GM18502 (cell line): ENCODE data around the gene ZNF480.
"Not testable (repeated sequence)": the region's sequence is repeated elsewhere in the genome, so short reads cannot be mapped to it uniquely, and the experiment has no call there.

Experiments
- ATAC-seq: cut with Tn5 transposase; IDR thresholded peaks from one replicate; pipeline ENCODE4 v1.9.1; 2021; ENCODE audit warnings: mild to moderate bottlenecking; ENCODE audit not compliant: unreplicated experiment, poor library complexity

ZNF480 gene

DNA sequence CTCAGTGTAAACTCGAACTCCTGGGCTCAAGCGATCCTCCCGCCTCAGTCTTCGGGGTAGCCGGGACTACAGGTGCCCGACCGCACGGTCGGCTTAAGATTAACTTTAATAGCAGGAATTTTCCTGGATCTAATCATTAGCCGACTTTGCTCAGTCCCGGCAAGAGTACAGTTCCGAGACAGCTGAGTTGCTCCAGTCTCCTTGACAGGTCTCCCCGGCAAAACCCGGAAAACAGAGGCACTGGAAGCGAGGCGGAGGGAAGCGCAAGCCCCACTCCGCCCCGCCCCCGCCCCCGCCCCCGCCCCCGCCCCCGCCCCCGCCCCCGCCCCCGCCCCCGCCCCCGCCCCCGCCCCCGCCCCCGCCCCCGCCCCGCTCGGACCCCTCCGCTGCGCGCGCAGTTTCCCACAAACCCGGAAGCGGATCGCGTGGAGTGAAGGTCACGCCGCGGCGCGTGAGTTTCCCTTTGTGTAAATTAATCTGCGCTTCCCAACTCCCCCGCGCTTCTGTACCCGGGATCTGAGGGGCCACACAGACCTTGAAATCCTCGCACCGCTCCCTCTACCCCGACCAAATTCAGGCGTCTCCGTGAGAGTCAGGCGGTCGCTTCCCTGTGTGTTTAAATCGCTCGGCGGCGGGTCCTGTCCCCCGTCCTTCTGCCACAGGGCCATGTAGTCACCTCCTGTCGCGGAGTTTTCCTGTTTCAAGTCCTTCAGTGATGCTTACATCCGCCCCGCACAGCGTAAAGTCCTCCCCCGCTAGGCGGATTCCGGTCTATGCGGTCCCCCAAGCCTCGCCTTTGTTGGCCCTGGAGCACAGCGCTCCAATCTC is at the start of gene ZNF480:
Gene ZNF480, plus strand, starts transcription at position 397 of the 828 bp plus-strand sequence. CDS start 3,244 bp downstream, outside the sequence.
- ATAC-seq, result peak; percentile 65

DNA sequence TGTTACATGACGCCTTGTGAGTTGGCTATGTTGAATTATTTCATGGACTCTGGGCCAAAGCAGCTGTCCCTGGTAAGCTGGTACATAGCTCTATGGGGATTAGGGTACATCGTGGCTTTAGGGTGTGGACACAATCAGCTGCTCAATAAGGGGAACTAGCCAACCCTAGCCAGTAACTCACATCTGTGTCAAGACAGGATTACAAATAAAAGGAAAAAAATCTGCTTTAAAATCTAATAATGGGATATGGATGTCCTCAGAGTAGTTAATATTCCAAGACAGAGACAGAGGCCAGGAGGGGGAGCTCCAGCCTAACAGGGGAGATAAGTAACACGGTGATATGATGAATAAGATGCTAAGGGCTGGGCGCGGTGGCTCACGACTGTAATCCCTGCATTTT is 48.7 kb upstream of the ZNF480 start:
- no peak for ATAC-seq

DNA sequence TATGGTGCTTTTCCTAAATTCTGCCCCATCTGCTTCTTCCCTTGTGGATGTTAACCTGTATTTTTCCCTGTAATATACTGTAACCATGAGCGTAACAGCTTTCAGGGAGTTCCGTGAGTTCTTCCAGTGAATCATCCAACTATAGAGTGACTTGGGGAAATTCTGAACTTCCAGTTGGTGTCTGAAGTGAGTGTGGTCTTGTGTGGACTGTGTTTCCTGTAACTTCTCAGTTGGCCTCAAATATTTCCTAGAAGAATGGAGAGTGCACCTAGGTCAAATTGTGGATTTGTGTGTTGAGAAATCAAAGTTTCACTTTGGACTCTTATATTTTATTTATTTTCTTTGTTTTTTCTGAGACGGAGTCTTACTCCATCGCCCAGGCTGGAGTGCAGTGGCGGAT is 38.5 kb upstream of the ZNF480 start:
- no peak for ATAC-seq

DNA sequence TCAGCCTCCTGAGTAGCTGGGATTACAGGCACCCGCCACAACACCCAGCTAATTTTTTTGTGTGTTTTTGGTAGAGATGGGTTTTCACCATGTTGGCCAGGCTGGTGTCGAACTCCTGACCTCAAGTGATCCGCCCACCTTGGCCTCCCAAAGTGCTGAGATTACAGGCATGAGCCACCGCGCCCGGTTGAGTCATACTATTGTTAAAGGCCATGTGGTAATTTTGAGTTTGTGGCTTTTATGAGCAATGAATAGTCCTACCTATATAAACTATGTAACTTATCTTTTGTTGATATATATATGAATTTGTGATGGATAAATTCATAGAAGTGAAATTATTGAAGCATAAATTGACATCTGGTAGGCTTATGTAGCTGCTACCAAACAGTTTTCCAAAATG is 31.4 kb upstream of the ZNF480 start:
- ATAC-seq, result not testable (repeated sequence)

DNA sequence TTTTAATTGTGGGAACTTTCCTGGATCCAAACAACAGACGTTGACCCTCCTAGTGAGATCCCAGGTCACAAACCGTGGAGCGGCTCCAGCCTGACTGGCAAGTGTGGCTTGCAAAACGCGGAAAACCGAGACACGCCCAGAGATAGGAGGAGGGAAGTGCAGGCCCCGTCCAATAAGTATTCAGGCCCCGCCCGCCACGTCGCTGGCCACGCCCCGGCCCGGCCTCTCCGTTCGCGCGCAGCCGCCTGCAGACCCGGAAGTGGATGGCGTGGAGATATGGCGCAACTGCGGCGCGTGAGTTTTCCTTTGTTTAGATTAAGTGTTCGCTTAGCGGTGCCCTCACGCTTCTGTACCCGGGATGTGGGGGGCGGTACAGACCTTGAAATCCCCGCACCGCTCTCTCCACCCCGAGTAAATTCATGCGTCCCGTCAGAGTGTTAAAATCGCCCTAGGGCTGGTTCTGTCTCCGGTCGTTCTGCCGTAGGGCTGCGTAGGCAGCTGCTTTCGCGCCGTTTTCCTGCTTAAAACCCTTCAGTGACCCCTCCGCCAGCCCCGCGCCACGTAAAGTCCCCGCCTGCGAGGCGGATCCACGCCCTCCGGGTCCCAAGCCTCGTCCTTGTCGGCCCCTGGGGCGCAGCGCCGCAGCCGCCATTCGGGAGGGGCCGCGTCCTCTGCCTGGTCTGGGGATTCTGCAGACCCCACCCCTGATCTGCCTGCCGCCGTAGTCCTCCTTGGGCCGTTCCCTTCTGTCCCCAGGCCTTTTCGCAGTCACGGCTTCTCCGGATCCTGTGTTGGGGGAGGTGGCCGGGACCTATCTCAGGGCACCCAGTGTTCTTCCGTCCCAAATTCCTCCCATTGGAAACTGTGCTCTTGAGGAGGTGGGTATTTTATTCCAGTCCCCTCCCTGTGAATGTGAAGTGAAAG is 27.4 kb upstream of the ZNF480 start, which contains the start of gene ZNF766:
Gene ZNF766, plus strand, starts transcription at position 250 of the 924 bp plus-strand sequence. Its CDS starts 27 bp downstream, at position 277.
- ATAC-seq, result peak; percentile 93

DNA sequence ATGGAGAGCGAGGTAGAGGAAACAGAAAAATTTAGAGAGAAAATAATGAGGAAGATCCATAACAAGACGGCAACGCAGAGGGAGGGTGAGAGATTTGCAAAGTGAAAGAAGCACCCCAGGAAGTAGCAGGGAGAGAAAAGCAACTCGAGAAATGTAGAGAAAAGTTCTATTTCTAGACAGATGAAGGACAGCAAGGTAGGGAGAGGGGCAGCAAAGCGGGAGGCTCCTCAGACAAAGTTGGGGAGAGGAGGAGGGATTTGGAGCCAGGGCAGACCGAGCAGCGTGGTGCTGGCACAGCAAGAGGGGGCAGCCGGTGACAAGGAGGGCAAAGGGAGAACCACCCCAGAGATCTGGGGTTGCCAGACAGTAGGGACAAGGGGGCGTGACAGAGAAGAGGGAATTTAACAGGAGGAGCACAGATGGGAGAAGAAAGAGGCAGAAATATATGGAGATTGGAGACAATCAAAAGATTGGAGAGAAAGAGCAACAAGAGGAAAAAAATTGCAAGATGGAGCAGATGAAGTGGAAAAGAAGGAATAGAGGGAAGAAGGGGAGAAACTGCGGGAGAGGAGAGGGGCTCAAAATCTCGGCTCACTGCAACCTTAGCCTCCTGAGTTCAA is 26.6 kb upstream of the ZNF480 start:
- no peak for ATAC-seq

DNA sequence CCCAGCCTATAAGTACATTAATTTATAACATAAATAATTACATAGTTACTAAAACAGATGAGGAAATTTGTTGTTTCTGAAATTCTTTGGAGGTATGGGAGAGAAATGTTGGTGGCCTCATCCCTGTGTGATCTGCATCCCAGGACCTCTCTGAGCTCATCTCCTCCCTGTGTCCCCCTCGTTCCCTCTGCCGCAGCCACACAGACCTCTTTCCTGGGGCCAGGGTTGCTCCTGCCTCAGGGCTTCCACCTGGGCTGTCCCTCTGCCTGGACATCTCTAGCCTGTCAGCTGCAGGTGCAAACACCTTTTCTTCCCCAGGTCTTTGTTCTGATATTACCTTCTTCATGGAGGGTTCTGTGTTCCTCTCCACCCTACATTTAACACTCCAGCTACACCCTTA is 23.7 kb upstream of the ZNF480 start:
- ATAC-seq, result no peak

DNA sequence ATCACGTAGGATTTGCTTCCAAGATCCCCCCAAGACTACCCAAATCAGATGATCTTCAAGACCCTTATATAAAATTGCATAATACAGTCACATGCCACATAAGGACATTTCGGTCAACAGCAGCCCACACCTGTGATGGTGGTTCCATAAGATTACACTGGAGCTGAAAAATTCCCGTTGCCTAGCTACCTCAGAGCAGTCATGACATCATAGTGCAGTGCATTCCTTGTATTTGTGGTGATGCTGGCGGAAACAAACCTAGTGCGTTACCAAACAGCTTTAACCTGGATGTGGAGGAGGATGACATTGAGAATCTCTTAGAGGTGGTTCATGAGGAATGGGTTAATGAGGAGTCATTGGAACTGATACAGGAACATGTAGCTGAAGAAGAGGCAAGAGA is 22.8 kb upstream of the ZNF480 start:
- no peak for ATAC-seq

DNA sequence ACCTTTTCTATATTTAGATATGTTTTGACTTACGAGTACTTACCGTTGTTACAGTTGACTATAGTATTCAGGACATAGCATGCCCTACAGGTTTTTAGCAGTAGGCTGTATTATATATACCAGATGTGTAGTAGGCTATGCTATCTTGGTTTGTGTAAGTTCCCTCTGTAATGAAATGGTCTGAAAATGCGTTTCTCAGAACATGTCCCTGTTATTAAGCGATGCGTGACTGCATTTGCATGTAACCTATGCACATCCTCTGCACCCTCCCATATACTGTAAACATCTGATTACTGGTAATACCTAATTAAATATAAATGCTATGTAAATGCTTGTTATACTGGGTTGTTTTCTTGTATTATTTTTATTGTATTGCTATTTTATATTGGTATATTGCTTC is 21.0 kb upstream of the ZNF480 start:
- ATAC-seq, result no peak

DNA sequence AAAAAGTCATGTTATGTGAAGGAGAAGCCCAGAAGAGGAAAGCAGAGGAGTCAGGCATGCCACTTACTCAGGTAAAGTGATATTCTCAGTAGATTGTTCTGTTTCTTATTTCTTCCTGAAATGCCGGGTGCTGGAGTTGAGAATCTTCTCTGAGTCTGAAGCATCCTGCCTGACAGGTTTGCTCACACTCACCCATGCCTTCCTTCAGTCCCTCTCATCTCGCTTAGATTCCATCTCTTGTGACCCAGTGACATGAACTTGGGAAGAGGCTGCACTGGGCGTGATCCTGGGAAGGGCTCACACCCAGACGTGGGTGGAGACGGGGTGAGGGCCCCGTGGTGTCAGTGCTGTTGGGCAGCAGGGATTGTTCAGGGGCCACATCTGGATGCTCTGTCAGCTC is 19.5 kb upstream of the ZNF480 start:
- ATAC-seq, result no peak

DNA sequence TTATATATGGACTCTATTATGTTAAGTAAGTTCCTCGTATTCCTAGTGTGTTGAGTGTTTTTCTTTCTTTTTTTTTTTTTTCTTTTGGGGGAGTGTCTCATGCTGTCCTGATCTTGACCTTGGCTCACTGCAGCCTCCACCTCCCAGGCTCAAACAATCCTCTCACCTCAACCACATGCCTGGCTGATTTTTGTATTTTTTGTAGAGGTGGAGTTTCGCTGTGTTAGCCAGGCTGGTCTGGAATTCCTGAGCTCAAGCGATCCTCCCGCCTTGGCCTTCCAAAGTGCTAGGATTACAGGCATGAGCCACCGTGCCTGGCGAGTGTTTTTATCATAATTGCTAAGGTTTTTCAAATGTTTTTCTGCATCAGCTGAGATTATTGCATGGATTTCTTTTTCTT is 10.7 kb upstream of the ZNF480 start:
- ATAC-seq, result no peak

DNA sequence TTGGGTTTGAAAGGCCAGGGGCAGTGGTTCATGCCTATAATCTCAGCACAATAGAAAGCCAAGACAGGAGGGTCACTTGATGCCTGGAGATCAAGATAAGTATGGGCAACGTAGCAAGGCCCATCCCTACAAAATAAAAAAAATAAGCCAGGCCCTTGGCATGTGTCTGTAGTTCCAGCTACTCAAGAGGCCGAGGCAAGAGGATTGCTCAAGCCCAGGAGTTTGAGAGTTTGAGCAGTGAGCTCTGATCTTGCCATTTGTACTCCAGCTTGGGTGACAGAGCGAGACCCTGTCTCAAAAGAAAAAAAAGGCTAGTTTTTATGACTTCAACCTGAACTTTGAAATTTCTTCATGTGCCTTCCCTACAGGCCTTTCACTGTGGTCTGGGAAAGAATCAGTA is 5.2 kb upstream of the ZNF480 start:
- ATAC-seq, result no peak

DNA sequence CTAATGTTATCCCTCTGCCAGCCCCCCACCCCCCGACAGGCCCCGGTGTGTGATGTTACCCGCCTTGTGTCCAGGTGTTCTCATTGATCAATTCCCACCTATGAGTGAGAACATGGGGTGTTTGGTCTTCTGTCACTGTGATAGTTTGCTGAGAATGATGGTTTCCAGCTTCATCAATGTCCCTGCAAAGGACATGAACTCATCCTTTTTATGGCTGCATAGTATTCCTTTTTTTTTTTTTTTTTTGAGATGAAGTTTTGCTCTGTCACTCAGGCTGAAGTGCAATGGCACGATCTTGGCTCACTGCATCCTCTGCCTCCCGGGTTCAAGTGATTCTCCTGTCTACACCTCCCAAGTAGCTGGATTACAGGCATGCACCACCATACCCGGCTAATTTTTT is 4.0 kb upstream of the ZNF480 start:
- not testable (repeated sequence) for ATAC-seq

DNA sequence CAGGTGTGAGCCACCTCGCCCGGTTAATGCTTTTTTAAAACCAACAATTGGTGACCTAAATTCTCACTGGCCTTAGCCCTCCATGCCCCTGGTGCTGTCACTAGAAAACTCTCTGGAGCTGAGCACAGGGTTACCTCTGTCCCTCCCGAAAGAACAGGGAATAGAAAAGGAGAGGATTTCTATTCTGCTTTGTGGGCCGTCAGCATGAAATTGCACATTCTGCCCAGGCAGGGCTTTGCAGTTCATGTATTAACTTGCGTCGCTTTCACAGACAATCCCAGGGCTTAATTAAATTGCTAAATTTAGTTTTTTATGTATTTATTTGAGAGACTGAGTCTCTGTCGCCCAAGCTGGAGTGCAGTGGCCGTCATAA is 583 bp upstream of the ZNF480 start:
- ATAC-seq, result no peak

DNA sequence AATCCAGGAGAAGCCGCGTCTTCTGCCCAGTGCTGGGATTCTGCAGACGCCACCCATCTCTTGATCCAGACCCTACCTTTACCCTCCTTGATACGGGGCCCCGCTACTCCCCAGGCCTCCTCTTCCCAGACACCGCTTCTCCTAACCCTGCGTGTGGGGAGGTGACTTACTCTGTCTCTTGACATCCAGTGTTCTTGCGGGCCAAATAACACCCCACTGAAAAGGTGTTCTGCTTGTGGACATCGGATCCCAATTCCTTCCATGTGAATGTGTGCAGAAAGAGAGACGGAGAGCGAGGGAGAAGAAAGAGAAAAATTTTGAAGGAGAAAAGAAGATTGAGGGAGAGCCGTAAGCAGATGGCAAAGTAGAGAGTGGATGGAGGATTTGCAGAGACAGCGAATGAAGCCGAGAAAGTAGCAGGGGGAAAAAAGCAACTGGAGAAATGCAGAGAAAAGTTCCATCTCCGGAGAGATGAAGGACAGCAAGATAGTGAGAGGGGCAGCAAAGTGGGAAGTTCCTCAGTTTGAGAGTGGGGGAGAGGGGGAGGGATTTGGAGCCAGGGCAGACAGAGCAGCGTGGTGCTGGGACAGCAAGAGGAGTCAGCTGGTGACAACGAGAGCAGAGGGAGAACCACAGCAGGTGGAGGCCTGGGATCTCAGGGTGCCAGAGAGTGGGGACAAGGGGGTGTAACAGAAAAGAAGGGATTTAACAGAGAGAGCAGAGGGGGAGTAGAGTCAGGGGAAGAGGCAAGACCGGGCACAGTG is 814 bp downstream of the ZNF480 start:
- ATAC-seq, result no peak

DNA sequence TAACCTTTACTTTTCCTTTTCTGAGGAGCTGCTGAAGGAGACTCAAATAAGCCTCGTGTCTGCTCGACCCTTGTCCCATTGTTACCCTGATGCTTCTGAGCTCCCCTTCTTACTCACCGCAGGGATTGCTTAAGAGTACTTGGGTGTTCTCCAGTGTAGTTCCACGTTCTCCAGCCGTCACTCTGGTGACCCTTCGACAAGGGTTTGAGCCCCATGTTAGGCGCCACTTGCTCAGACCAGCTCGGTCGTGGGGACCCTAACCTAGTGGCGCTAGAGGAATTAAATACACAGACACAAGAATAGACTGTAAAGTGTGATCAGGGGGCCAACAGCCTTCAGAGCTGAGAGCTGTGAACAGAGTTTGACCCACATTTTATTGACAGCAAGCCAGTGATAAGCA is 10.3 kb downstream of the ZNF480 start:
- no peak for ATAC-seq

DNA sequence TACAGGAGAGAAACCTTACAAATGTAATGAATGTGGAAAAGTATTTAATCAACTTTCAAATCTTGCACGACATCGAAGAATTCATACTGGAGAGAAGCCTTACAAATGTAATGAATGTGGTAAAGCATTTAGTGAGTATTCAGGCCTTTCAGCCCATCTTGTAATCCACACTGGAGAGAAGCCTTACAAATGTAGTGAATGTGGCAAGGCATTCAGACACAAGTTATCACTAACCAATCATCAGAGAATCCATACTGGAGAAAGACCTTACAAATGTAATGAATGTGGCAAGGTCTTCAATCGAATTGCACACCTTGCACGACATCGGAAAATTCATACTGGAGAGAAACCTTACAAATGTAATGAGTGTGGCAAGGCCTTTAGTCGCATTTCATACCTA is 25.5 kb downstream of the ZNF480 start:
- ATAC-seq, result no peak

DNA sequence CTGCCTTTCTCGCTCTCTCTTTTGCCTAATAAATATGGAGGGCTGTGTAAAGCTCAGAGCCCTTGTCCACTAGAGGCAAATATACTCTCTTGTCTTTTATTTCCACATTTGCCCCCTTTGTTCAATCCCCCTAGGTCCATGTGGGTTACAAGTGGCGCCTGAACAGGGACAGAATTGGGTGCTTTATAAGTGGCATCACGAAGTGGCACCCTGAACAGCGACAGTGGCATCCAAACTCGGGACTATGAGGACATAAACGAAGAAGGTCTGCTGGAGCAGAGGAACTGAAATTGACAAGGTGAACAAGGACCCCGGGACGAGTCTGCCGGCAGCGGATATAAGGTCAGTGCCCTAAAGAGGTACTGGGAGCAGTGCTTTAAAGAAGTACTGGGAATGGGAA is 34.8 kb downstream of the ZNF480 start:
- ATAC-seq, result no peak

DNA sequence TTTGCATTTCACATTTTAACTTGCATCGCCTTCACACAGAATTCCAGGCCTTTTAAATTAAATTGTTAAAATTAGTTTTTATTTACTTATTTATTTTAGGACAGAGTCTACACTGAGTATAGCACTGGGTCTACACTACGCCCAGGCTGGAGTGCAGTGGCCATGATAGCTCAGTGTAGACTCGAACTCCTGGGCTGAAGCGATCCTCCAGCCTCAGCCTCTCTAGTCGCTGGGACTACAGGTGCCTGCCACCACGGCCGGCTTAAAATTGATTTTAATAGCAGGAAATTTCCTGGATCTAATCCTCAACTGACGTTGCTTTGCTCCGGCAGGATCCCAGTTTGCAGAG is 38.8 kb downstream of the ZNF480 start:
- ATAC-seq, result no peak

DNA sequence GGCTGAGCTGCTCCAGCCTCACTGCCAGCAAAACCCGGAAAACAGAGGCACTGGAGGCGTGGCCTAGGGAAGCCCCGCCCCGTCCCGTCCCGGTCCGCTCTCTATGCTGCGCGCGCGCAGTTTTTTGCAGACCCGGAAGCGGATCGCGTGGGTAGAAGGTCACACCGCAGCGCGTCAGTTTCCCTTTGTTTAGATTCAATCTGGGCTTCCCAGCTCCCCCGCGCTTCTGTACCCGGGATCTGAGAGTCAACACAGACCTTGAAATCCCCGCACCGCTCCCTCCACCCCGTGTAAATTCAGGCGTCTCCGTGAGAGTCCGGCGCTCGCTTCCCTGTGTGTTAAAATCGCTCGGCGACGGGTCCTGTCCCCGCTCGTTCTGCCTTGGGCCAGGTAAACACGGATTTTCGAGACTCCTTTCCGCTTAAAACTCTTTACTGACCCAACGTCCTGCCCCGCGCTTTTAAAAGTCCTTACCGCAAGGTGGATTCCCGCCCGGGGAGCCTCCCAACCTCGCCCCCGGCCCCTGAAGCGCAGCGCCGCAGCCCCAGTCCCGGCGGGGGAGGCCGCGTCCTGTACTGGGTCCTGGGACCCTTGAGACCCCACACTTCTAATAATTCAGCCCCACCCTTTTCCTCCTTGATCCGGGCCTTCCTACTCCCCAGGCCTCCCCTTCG is 39.3 kb downstream of the ZNF480 start, which contains the start of gene ZNF610:
Gene ZNF610, plus strand, starts transcription at position 127 of the 674 bp plus-strand sequence. CDS start 12,930 bp downstream, outside the sequence.
- ATAC-seq, result peak; percentile 75
